Astrocyte (in vitro differentiated cells and primary cell): Measurements from ENCODE around the gene SETD1A.

Source experiments
- EZH2 ChIP-seq: IDR thresholded peaks from 2 replicates; pipeline ENCODE4 v1.6.1; 2012; ENCODE audit warnings: mild to moderate bottlenecking, low read length, inconsistent platforms; ENCODE audit not compliant: insufficient read depth
- TF ChIP-seq, protein P1 (sequence below): IDR thresholded peaks from 2 replicates; pipeline ENCODE4 v1.5.1; 2011; ENCODE audit warnings: low read depth, mild to moderate bottlenecking, inconsistent platforms, low read length, moderate library complexity; ENCODE audit not compliant: insufficient read depth

DNA sequence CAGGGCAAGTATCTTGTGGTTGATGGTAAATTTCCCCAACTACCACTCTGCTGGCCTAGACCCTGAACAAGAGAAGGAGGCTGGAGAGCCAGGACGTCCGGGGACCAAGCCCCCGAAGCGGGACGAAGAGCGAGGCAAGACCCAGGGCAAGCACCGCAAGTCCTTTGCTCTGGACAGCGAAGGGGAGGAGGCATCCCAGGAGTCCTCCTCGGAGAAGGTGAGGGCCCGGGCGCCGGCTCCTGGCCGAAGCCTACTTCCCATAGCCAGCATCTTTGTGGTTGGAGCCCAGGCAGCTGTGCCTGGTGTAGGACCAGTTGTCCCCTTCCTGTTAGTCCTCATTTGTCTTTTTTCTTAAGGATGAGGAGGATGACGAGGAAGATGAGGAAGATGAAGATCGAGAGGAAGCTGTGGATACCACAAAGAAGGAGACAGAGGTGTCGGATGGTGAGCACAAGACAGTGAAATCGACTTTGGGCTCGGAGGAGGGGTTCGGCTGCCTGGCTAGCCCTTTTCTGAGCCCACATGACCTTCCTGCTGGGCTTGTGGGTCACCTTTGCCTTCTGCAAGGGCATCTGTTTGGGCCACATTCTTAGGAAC is 11.8 kb downstream of the SETD1A start:
- TF ChIP-seq, protein P1, sequence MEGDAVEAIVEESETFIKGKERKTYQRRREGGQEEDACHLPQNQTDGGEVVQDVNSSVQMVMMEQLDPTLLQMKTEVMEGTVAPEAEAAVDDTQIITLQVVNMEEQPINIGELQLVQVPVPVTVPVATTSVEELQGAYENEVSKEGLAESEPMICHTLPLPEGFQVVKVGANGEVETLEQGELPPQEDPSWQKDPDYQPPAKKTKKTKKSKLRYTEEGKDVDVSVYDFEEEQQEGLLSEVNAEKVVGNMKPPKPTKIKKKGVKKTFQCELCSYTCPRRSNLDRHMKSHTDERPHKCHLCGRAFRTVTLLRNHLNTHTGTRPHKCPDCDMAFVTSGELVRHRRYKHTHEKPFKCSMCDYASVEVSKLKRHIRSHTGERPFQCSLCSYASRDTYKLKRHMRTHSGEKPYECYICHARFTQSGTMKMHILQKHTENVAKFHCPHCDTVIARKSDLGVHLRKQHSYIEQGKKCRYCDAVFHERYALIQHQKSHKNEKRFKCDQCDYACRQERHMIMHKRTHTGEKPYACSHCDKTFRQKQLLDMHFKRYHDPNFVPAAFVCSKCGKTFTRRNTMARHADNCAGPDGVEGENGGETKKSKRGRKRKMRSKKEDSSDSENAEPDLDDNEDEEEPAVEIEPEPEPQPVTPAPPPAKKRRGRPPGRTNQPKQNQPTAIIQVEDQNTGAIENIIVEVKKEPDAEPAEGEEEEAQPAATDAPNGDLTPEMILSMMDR, result no peak
- no peak for TF ChIP-seq EZH2
